A673 (cell line): Measurements from ENCODE around the gene FURIN. TPM values are rescaled to one million over a fixed set of nuclear protein-coding genes. Genes with fewer than 3 reads are reported as not detected.

Source experiments
- BruUV-seq: library from RNA; stranded (reverse); fragments of 400-500 nt; replicated peaks from 2 replicates; lab custom pipeline; 2021; lab: Mats Ljungman, UMichigan
- CTCF ChIA-PET: fragments of 300-600 bp; sonication (Branson Sonifier 250); formaldehyde crosslinking; loops from one replicate; lab custom pipeline; 2022; ENCODE audit warnings: antibody characterized with exemption; lab: Charles Lee
- POLR2A ChIA-PET: fragments of 300-600 bp; sonication (Branson Sonifier 250); formaldehyde crosslinking; loops from one replicate; lab custom pipeline; 2022; ENCODE audit warnings: antibody characterized with exemption; ENCODE audit not compliant: low non-redundant PET; lab: Charles Lee
- DNase-seq: peaks from one replicate; pipeline ENCODE4 v3.0.0-alpha.2; 2015; ENCODE audit warnings: low spot score
- H3K27ac ChIP-seq: fragments of 200-600 bp; sonication (generic); 2 replicates; pipeline ENCODE4 v1.5.1; 2016; ENCODE audit warnings: mixed run types, low read depth, mild to moderate bottlenecking, mixed read lengths, antibody characterized with exemption, low read length; ENCODE audit not compliant: poor library complexity, severe bottlenecking
- H3K27me3 ChIP-seq: fragments of 200-600 bp; sonication (generic); replicated peaks from 2 replicates; pipeline ENCODE4 v1.6.1; 2017; ENCODE audit warnings: mixed run types, low read depth, mild to moderate bottlenecking, mixed read lengths, antibody characterized with exemption, low read length; ENCODE audit not compliant: insufficient read depth, poor library complexity
- H3K36me3 ChIP-seq: fragments of 200-600 bp; sonication (generic); 2 replicates; pipeline ENCODE4 v1.6.1; 2016; ENCODE audit warnings: mixed run types, mild to moderate bottlenecking, mixed read lengths, antibody characterized with exemption, low read length; ENCODE audit not compliant: insufficient read depth, poor library complexity, severe bottlenecking
- H3K4me1 ChIP-seq: fragments of 200-600 bp; sonication (generic); 2 replicates; pipeline ENCODE4 v1.6.1; 2017; ENCODE audit warnings: mixed run types, mild to moderate bottlenecking, mixed read lengths, antibody characterized with exemption, low read length; ENCODE audit not compliant: insufficient read depth, poor library complexity, severe bottlenecking
- H3K4me3 ChIP-seq: fragments of 200-600 bp; sonication (generic); 2 replicates; pipeline ENCODE4 v1.5.1; 2016; ENCODE audit warnings: low read depth, mixed run types, mild to moderate bottlenecking, mixed read lengths, low read length; ENCODE audit not compliant: poor library complexity, severe bottlenecking
- H3K9me3 ChIP-seq: fragments of 200-600 bp; sonication (generic); 2 replicates; pipeline ENCODE4 v1.6.1; 2016; ENCODE audit warnings: mixed run types, low read depth, mild to moderate bottlenecking, mixed read lengths, antibody characterized with exemption, low read length; ENCODE audit not compliant: poor library complexity, severe bottlenecking
- EZH2 ChIP-seq: fragments of 200-600 bp; sonication (generic); IDR thresholded peaks from 2 replicates; pipeline ENCODE4 v1.6.1; 2017; ENCODE audit warnings: borderline replicate concordance, low read depth, mild to moderate bottlenecking, mixed read lengths, antibody characterized with exemption, low read length; ENCODE audit not compliant: poor library complexity, severe bottlenecking
- intact Hi-C: fragments of 100-400 bp; cut with micrococcal nuclease; formaldehyde crosslinking; loops from one replicate; pipeline ENCODE4 v1.10.0; 2022; ENCODE audit not compliant: unreplicated experiment
- total RNA-seq: library from RNA; stranded (reverse); gene quantifications from 2 replicates; pipeline ENCODE4 v1.2.3, GENCODE V29; 2021
- TF ChIP-seq, protein P1 (sequence below): fragments of 300-800, 200-600 bp; sonication (generic); conservative IDR thresholded peaks from 2 replicates; pipeline ENCODE4 v1.5.1; 2017; ENCODE audit warnings: low read depth, mild to moderate bottlenecking, antibody characterized with exemption, low read length, moderate library complexity, mixed read lengths

Gene FURIN
- total RNA-seq, 1 experiment from 2014 or later = 63.4 TPM

DNA sequence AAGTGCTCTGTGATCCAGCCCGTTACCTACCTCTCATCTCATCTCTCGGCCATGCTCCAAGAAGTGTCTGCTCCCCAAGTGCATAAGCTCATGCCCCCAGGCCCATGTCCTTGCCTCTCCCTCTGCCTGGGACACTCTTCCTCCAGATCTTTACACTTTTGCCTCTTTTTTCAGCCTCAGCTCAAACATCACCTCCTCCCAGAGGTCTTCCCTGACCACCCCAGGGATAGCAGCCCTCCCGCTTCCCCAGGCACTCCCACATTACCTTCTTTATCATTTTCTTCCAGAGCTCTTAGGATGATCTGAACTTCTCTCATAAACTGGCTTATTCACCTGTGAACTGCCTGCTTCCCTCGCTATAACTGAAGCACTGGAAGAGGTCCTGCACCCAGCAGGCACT lies 2.7 kb upstream of the FURIN start:
- intact Hi-C loops = no loop called here
- ChIA-PET CTCF (no interaction called here), POLR2A (no interaction called here)
- H3K27ac ChIP-seq = no peak overlapping the region
- TF ChIP-seq EZH2 = no peak
- TF ChIP-seq, protein P1, sequence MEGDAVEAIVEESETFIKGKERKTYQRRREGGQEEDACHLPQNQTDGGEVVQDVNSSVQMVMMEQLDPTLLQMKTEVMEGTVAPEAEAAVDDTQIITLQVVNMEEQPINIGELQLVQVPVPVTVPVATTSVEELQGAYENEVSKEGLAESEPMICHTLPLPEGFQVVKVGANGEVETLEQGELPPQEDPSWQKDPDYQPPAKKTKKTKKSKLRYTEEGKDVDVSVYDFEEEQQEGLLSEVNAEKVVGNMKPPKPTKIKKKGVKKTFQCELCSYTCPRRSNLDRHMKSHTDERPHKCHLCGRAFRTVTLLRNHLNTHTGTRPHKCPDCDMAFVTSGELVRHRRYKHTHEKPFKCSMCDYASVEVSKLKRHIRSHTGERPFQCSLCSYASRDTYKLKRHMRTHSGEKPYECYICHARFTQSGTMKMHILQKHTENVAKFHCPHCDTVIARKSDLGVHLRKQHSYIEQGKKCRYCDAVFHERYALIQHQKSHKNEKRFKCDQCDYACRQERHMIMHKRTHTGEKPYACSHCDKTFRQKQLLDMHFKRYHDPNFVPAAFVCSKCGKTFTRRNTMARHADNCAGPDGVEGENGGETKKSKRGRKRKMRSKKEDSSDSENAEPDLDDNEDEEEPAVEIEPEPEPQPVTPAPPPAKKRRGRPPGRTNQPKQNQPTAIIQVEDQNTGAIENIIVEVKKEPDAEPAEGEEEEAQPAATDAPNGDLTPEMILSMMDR = no peak
- no peaks in the 10 kb centered on the region for H3K36me3 ChIP-seq
- H3K4me3 ChIP-seq = no peak overlapping the region
- DNase-seq = no peak
- no peaks in the 10 kb centered on the region for H3K27me3 ChIP-seq
- peaks cover 27% of the 10 kb centered on the region for H3K4me1 ChIP-seq
- no TSS peak for BruUV-seq
- no peaks in the 10 kb centered on the region for H3K9me3 ChIP-seq

GRCh38 chr15:90866161-90866715 lies 2.1 kb upstream of the FURIN start:
- CTCF ChIA-PET = no interaction called here
- Histone ChIP-seq H3K27ac (no peak overlapping the region), H3K4me3 (no peak overlapping the region), H3K36me3 (no peaks in the 10 kb centered on the region), H3K4me1 (peaks cover 27% of the 10 kb centered on the region), H3K27me3 (no peaks in the 10 kb centered on the region), H3K9me3 (no peaks in the 10 kb centered on the region)
- intact Hi-C loops = no loop called here
- TF ChIP-seq, protein P1 = no peak
- TF ChIP-seq EZH2 = no peak
- POLR2A ChIA-PET = no interaction called here
- no TSS peak for BruUV-seq
- DNase-seq = no peak

DNA sequence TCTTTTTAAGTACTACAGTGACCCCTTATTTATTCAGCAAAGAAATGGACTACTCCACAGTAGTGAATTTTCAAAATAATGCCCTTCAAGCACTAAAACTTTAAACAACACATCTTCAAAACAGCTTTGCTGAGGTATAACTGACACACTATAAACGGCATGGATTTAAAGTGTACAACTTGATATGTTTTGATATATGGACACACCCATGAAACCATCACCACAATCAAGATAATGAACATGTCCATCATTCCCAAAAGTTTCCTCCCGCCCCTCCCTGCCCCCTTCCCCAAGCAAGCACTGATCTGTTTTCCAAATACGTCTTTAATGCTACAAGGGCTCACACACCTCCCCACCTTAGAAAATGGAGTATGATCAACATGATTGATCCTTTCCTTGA lies 1.6 kb upstream of the FURIN start:
- DNase-seq = no peak
- Histone ChIP-seq H3K9me3 (no peaks in the 10 kb centered on the region), H3K27me3 (no peaks in the 10 kb centered on the region), H3K4me3 (no peak overlapping the region), H3K36me3 (no peaks in the 10 kb centered on the region), H3K4me1 (peaks cover 27% of the 10 kb centered on the region), H3K27ac (no peak overlapping the region)
- ChIA-PET CTCF (no interaction called here), POLR2A (no interaction called here)
- intact Hi-C loops = no loop called here
- TF ChIP-seq EZH2 = no peak
- TF ChIP-seq, protein P1 = no peak
- BruUV-seq = no TSS peak
